HL-60 (cell line): ENCODE measurements around the gene SLC39A6.
"Not testable (repeated sequence)": the region's sequence is repeated elsewhere in the genome, so short reads cannot be mapped to it uniquely, and the experiment has no call there.

Experiments used
- DNase-seq, 2 experiments: peaks; one replicate each; pipeline ENCODE4 v3.0.0-alpha.2; 2010 to 2020; ENCODE audit warnings: low read depth in 1 of 2, low spot score in 1 of 2
- H3K27ac ChIP-seq: fragments of 250-450 bp; sonication (Bioruptor Pico); replicated peaks from 2 replicates; pipeline ENCODE4 v1.5.1; 2020; ENCODE audit warnings: mild to moderate bottlenecking, moderate library complexity
- H3K27me3 ChIP-seq: fragments of 250-450 bp; sonication (Bioruptor Pico); 2 replicates; pipeline ENCODE4 v1.5.1; 2021; ENCODE audit warnings: mild to moderate bottlenecking, moderate library complexity; ENCODE audit not compliant: insufficient read depth, poor library complexity, severe bottlenecking
- H3K4me3 ChIP-seq: replicated peaks from 2 replicates; pipeline ENCODE4 v1.5.1; 2011; ENCODE audit warnings: mild to moderate bottlenecking, control low read depth, low read length; ENCODE audit not compliant: insufficient read depth
- GABPA ChIP-seq: IDR thresholded peaks from 2 replicates; pipeline ENCODE4 v1.6.1; 2012; ENCODE audit warnings: low read depth
- POLR2AphosphoS5 ChIP-seq: IDR thresholded peaks from 2 replicates; pipeline ENCODE4 v1.6.1; 2012; ENCODE audit warnings: low read depth
- SPI1 ChIP-seq: IDR thresholded peaks from 2 replicates; pipeline ENCODE4 v1.6.1; 2012; ENCODE audit warnings: low read depth, mild to moderate bottlenecking, borderline replicate concordance
- TF ChIP-seq, protein P1 (sequence below): IDR thresholded peaks from one replicate; pipeline ENCODE4 v1.5.1; 2011; ENCODE audit warnings: low read length, control low read depth, inconsistent platforms; ENCODE audit not compliant: insufficient read depth
- TF ChIP-seq, protein P2 (sequence below): IDR thresholded peaks from 2 replicates; pipeline ENCODE4 v1.6.1; 2012; ENCODE audit warnings: low read depth; ENCODE audit not compliant: insufficient replicate concordance

The SLC39A6 gene

DNA sequence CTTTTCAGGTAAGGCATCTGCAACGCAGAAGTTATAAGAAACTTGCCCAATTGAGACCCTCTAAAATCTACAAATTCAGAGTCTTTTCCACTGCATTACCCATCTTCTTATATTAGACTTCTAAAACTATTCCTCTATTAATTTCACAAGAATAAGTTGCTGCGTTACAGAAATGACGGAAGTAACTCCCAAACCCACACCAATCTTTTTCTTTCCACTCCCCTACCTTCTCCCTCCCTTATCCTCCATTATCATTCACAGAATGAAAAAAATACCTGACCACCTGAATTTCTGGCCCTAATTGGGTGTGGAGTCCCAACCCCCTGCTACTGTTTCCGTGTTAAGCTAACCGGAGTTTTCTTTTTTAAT lies 62.5 kb downstream of the SLC39A6 start:
- Histone ChIP-seq H3K4me3 (peak overlapping the region; percentile 97), H3K27me3 (no peaks in the 10 kb centered on the region), H3K27ac (peak overlapping the region; percentile 90)
- TF ChIP-seq SPI1 (no peak), POLR2AphosphoS5 (no peak), GABPA (no peak)
- TF ChIP-seq, protein P1, sequence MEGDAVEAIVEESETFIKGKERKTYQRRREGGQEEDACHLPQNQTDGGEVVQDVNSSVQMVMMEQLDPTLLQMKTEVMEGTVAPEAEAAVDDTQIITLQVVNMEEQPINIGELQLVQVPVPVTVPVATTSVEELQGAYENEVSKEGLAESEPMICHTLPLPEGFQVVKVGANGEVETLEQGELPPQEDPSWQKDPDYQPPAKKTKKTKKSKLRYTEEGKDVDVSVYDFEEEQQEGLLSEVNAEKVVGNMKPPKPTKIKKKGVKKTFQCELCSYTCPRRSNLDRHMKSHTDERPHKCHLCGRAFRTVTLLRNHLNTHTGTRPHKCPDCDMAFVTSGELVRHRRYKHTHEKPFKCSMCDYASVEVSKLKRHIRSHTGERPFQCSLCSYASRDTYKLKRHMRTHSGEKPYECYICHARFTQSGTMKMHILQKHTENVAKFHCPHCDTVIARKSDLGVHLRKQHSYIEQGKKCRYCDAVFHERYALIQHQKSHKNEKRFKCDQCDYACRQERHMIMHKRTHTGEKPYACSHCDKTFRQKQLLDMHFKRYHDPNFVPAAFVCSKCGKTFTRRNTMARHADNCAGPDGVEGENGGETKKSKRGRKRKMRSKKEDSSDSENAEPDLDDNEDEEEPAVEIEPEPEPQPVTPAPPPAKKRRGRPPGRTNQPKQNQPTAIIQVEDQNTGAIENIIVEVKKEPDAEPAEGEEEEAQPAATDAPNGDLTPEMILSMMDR: no peak
- TF ChIP-seq, protein P2, sequence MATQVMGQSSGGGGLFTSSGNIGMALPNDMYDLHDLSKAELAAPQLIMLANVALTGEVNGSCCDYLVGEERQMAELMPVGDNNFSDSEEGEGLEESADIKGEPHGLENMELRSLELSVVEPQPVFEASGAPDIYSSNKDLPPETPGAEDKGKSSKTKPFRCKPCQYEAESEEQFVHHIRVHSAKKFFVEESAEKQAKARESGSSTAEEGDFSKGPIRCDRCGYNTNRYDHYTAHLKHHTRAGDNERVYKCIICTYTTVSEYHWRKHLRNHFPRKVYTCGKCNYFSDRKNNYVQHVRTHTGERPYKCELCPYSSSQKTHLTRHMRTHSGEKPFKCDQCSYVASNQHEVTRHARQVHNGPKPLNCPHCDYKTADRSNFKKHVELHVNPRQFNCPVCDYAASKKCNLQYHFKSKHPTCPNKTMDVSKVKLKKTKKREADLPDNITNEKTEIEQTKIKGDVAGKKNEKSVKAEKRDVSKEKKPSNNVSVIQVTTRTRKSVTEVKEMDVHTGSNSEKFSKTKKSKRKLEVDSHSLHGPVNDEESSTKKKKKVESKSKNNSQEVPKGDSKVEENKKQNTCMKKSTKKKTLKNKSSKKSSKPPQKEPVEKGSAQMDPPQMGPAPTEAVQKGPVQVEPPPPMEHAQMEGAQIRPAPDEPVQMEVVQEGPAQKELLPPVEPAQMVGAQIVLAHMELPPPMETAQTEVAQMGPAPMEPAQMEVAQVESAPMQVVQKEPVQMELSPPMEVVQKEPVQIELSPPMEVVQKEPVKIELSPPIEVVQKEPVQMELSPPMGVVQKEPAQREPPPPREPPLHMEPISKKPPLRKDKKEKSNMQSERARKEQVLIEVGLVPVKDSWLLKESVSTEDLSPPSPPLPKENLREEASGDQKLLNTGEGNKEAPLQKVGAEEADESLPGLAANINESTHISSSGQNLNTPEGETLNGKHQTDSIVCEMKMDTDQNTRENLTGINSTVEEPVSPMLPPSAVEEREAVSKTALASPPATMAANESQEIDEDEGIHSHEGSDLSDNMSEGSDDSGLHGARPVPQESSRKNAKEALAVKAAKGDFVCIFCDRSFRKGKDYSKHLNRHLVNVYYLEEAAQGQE: no peak
- no peak for DNase-seq

DNA sequence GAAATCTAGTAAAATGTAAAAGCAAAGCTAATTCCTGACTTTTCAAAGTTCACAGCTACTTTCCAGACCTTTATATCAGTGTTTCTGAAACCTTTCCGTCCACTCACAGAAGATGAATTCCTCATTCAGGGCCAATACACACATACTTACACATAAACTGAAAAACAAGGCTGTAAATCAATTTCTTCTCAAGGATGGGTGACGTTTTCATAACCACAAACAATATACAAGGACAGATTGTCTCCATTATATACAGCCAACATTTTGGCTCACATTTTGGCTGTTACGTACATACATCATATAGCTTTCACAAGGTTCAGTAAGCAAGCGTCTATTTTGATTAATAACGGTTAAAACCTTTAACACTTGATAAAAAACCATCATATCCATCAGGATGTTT lies 63.1 kb downstream of the SLC39A6 start:
- Histone ChIP-seq H3K27ac (peak overlapping the region; percentile 90), H3K27me3 (no peaks in the 10 kb centered on the region), H3K4me3 (peak overlapping the region; percentile 97)
- TF ChIP-seq, protein P2: no peak
- no peak for TF ChIP-seq GABPA
- TF ChIP-seq POLR2AphosphoS5: no peak
- TF ChIP-seq SPI1: no peak
- TF ChIP-seq, protein P1: no peak
- DNase-seq: peak in 1 of 2 experiments; percentile 24

DNA sequence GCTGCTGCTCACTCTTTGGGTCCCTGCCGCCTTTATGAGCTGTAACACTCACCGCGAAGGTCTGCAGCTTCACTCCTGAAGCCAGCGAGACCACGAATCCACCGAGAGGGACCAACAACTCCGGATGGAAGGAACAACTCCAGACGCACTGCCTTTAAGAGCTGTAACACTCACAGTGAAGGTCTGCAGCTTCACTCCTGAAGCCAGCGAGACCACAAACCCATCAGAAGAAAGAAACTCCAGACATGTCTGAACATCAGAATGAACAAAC lies 64.4 kb downstream of the SLC39A6 start:
- not testable (repeated sequence) for DNase-seq, H3K27ac ChIP-seq, H3K27me3 ChIP-seq, H3K4me3 ChIP-seq

DNA sequence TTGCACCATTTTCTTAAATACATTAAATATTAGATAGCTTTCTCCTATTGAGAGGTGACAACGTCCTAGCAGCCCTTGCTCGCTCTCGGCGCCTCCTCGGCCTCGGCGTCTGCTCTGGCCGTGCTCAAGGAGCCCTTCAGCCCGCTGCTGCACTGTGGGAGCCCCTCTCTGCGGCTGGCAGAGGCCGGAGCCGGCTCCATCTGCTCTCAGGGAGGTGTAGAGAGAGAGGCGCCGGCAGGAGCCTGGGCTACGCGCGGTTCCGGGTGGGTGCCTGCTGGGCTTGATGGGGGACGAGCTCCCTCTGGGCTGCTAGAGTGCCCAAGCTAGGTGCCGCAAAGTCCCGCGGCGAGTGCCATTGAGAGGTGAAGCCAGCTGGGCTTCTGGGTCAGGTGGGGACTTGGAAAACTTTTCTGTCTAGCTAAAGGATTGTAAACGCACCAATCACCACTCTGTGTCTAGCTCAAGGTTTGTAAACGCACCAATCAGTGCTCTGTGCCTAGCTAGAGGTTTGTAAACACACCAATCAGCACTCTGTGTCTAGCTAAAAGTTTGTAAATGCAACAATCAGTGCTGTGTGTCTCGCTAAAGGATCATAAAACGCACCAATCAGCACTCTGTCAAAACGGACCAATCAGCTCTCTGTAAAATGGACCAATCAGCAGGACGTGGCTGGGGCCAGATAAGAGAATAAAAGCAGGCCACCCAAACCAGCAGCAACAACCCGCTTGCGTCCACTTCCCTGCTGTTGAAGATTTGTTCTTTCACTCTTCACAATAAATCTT lies 64.9 kb downstream of the SLC39A6 start:
- Histone ChIP-seq H3K4me3 (no peak overlapping the region), H3K27ac (no peak overlapping the region), H3K27me3 (no peaks in the 10 kb centered on the region)
- DNase-seq: no peak
- TF ChIP-seq, protein P1: no peak
- no peak for TF ChIP-seq POLR2AphosphoS5
- TF ChIP-seq, protein P2: no peak
- TF ChIP-seq GABPA: no peak
- TF ChIP-seq SPI1: no peak
